Suprapubic skin (tissue), 4 donors: ENCODE data around the gene PUM1. TPM values are rescaled to one million over a fixed set of nuclear protein-coding genes. Genes with fewer than 3 reads are reported as not detected.

ENCODE experiments used
- DNase-seq, 2 donors: peaks; one replicate each; pipeline ENCODE4 v3.0.0-alpha.2; 2019; ENCODE audit warnings: low spot score in 2 of 2
- H3K27ac ChIP-seq: fragments of 200-600 bp; sonication (generic); one replicate; pipeline ENCODE4 v1.5.1; 2019
- H3K27me3 ChIP-seq: fragments of 200-600 bp; sonication (generic); one replicate; pipeline ENCODE4 v1.5.1; 2019
- H3K36me3 ChIP-seq: fragments of 200-600 bp; sonication (generic); one replicate; pipeline ENCODE4 v1.5.1; 2019
- H3K4me1 ChIP-seq: fragments of 200-600 bp; sonication (generic); one replicate; pipeline ENCODE4 v1.5.1; 2019
- H3K4me3 ChIP-seq: fragments of 200-600 bp; sonication (generic); one replicate; pipeline ENCODE4 v1.5.1; 2019; ENCODE audit warnings: mild to moderate bottlenecking
- H3K9me3 ChIP-seq: fragments of 200-600 bp; sonication (generic); one replicate; pipeline ENCODE4 v1.5.1; 2019
- EP300 ChIP-seq: sonication (generic); formaldehyde crosslinking; IDR thresholded peaks from one replicate; pipeline ENCODE4 v1.6.1; 2017; ENCODE audit warnings: antibody characterized with exemption
- POLR2A ChIP-seq, 2 donors: fragments of 450-650 bp; IDR thresholded peaks; one replicate each; pipeline ENCODE4 v1.6.1; 2017; ENCODE audit warnings: antibody characterized with exemption in 2 of 2, mild to moderate bottlenecking in 2 of 2, moderate library complexity in 2 of 2
- POLR2AphosphoS5 ChIP-seq, 3 donors: sonication (generic); formaldehyde crosslinking; IDR thresholded peaks; one replicate each; pipeline ENCODE4 v1.6.1; 2017; ENCODE audit warnings: antibody characterized with exemption in 3 of 3
- WGBS: methylation state at CpG from one replicate; pipeline ENCODE4 v1.1.5; 2018; 5-methylcytosine and 5-hydroxymethylcytosine counted together
- total RNA-seq, 4 donors: library from RNA; depleted of rRNA; stranded (reverse); fragments of >200 nt; gene quantifications; one replicate each; pipeline ENCODE4 v1.1.0, GENCODE V29; 2016
- TF ChIP-seq, protein P1 (sequence below), 2 donors: fragments of 200-600 bp in 1 of 2; fragments of 450-650 bp in 1 of 2; sonication (generic) in 1 of 2; IDR thresholded peaks; one replicate each; pipeline ENCODE4 v1.5.1; 2016 to 2019; ENCODE audit warnings: antibody characterized with exemption in 2 of 2, mild to moderate bottlenecking in 1 of 2, moderate library complexity in 1 of 2

The PUM1 gene
- total RNA-seq, 4 donors from 2014 or later: 100 to 132 (median 110) TPM

DNA sequence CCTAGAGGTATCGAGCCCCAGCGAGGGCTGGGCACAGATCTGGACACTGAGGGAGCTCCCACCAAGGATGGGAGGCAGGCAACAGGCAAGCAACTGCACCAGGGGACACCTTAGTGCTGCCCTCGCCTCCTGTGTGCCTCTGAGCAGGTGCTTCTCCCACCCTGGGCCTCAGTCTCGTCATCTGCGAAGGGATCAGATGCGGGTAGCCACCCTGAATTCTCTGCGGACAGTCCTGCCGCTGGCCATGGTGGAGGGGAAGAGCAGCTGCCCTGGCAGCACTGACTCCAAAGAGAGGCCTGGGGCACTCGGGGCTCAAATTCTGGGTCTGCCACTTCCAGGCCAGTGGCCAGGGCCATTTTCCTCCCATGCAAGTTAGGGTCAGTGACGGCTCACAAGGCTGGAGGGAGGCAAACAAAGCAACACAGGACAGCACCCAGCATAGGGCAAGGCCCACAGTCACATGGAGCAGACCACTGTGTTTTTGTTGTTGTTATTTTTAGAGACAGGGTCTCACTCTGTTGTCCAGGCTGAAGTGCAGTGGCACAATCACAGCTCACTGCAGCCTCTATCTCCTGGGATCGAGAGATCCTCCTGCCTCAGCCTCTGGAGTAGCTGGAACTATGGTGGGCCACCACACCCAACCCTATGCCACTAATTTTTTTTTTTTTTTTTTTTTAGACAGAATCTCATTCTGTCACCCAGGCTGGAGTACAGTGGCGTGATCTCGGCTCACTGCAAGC, 149.9 kb downstream of the PUM1 start:
- no peak overlapping the region for H3K27ac ChIP-seq
- no peaks in the 10 kb centered on the region for H3K36me3 ChIP-seq
- WGBS: 88% methylated on average over 6 of the region's 13 CpGs
- TF ChIP-seq EP300 (no peak), POLR2A (IDR thresholded peaks at IDR 0.05) (no peak), POLR2AphosphoS5 (IDR thresholded peaks at IDR 0.05) (no peak)
- TF ChIP-seq, protein P1, sequence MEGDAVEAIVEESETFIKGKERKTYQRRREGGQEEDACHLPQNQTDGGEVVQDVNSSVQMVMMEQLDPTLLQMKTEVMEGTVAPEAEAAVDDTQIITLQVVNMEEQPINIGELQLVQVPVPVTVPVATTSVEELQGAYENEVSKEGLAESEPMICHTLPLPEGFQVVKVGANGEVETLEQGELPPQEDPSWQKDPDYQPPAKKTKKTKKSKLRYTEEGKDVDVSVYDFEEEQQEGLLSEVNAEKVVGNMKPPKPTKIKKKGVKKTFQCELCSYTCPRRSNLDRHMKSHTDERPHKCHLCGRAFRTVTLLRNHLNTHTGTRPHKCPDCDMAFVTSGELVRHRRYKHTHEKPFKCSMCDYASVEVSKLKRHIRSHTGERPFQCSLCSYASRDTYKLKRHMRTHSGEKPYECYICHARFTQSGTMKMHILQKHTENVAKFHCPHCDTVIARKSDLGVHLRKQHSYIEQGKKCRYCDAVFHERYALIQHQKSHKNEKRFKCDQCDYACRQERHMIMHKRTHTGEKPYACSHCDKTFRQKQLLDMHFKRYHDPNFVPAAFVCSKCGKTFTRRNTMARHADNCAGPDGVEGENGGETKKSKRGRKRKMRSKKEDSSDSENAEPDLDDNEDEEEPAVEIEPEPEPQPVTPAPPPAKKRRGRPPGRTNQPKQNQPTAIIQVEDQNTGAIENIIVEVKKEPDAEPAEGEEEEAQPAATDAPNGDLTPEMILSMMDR (IDR thresholded peaks at IDR 0.05): no peak
- peaks cover 6% of the 10 kb centered on the region for H3K4me1 ChIP-seq
- no peak overlapping the region for H3K4me3 ChIP-seq
- DNase-seq: peak in 1 of 2 donors; percentile 29
- no peaks in the 10 kb centered on the region for H3K9me3 ChIP-seq
- no peaks in the 10 kb centered on the region for H3K27me3 ChIP-seq

DNA sequence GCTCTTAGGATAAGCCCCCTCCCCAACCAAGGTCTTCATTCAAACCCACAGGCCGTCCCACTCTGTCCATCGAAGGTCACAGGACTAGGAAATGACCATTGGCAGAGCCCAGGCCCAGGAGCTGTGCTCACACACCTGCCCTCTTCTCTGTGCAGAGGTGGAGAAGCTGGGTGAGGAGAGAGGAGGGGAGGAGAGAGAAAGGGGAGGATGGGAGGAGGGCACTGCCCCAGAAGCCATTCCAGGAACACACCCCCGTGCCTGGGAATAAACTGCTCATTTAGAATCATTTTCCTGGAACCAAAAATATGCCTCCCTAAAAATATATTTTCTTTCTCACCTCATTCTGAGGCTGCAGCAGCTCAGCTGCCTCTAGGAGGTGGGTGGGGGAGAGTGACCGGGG, 150.6 kb downstream of the PUM1 start:
- DNase-seq: peak in 1 of 2 donors; percentile 31
- TF ChIP-seq POLR2AphosphoS5 (IDR thresholded peaks at IDR 0.05): no peak
- TF ChIP-seq, protein P1 (IDR thresholded peaks at IDR 0.05): no peak
- TF ChIP-seq POLR2A (IDR thresholded peaks at IDR 0.05): no peak
- TF ChIP-seq EP300: no peak
- H3K4me3 ChIP-seq: no peak overlapping the region
- 87% methylated on average over 4 of the region's 4 CpGs for WGBS
- H3K27me3 ChIP-seq: no peaks in the 10 kb centered on the region
- H3K36me3 ChIP-seq: no peaks in the 10 kb centered on the region
- no peaks in the 10 kb centered on the region for H3K9me3 ChIP-seq
- H3K4me1 ChIP-seq: peaks cover 8% of the 10 kb centered on the region
- H3K27ac ChIP-seq: no peak overlapping the region

DNA sequence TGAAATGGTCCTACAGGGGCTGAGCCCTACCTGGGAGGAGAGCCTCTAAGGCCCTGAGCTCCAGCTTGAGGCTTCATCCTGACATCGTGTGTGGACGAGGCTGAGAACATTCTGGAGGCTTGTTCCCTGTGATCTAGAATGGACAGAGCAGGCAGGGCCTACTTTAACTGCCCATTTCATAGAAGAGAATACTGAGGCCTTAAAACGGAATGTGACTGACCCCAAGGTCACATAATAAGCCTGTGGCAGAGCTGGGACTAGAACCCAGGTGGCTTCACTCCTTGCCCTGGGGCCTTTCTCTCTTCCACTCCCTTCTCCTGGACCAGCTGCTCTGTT, 151.0 kb downstream of the PUM1 start:
- no peaks in the 10 kb centered on the region for H3K9me3 ChIP-seq
- H3K4me1 ChIP-seq: peaks cover 12% of the 10 kb centered on the region
- 90% methylated on average over 3 of the region's 3 CpGs for WGBS
- H3K36me3 ChIP-seq: no peaks in the 10 kb centered on the region
- H3K27ac ChIP-seq: no peak overlapping the region
- TF ChIP-seq POLR2A (IDR thresholded peaks at IDR 0.05) (no peak), EP300 (no peak), POLR2AphosphoS5 (IDR thresholded peaks at IDR 0.05) (no peak)
- TF ChIP-seq, protein P1 (IDR thresholded peaks at IDR 0.05): no peak
- H3K4me3 ChIP-seq: no peak overlapping the region
- no peak for DNase-seq
- no peaks in the 10 kb centered on the region for H3K27me3 ChIP-seq

DNA sequence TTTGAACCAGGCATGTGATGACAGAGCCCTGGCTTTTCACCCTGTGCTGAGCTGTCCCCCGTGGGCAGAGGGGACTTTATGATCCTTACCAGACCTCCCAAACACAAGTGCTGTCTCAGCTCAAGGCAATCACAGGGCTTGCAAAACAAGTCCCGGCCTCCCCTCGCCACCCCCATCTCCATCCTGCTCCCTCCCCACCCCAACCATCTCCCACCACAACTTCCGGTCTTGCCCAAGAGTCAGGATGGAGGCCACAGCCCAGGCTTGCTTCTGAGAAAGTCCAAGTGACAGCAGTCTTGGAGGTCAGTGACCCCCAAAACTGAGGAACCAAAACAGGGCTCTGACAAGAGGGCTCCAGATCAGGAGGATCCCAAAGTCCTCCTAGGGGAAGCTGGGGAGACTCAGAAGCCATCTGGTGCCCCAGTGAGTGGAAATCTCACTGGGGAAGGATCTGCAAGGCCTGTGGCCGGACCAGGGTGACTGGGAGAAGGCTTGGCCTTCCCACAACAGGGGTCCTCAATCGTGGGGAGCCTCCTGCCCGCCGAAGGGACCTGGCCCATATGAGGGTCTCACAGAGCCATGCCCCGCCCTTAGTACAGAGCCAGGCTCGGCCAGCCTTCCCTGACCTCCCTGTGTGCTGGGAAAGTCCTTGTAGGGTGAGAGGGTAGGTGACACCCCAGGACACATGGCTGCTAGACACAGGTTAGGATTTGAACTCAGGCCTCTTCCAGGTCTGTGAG, 152.4 kb downstream of the PUM1 start:
- H3K4me1 ChIP-seq: peaks cover 22% of the 10 kb centered on the region
- H3K27ac ChIP-seq: no peak overlapping the region
- peak in 1 of 2 donors; percentile 71 for DNase-seq
- H3K27me3 ChIP-seq: no peaks in the 10 kb centered on the region
- H3K36me3 ChIP-seq: no peaks in the 10 kb centered on the region
- H3K9me3 ChIP-seq: no peaks in the 10 kb centered on the region
- no peak overlapping the region for H3K4me3 ChIP-seq
- WGBS: 68% methylated on average over 8 of the region's 10 CpGs
- TF ChIP-seq POLR2A (IDR thresholded peaks at IDR 0.05) (no peak), EP300 (no peak), POLR2AphosphoS5 (IDR thresholded peaks at IDR 0.05) (no peak)
- TF ChIP-seq, protein P1 (IDR thresholded peaks at IDR 0.05): no peak

GRCh38 chr1:30912224-30912623, 153.3 kb downstream of the PUM1 start:
- Histone ChIP-seq H3K9me3 (no peaks in the 10 kb centered on the region), H3K4me3 (no peak overlapping the region), H3K27me3 (no peaks in the 10 kb centered on the region), H3K36me3 (no peaks in the 10 kb centered on the region), H3K4me1 (peaks cover 30% of the 10 kb centered on the region), H3K27ac (no peak overlapping the region)
- peak in 1 of 2 donors; percentile 39 for DNase-seq
- no peak for TF ChIP-seq EP300
- TF ChIP-seq, protein P1 (IDR thresholded peaks at IDR 0.05): no peak
- no peak for TF ChIP-seq POLR2AphosphoS5 (IDR thresholded peaks at IDR 0.05)
- no peak for TF ChIP-seq POLR2A (IDR thresholded peaks at IDR 0.05)
- 80% methylated on average over 3 of the region's 6 CpGs for WGBS
